ENCODE measurements around the gene CCDC170.

CCDC170 gene

DNA sequence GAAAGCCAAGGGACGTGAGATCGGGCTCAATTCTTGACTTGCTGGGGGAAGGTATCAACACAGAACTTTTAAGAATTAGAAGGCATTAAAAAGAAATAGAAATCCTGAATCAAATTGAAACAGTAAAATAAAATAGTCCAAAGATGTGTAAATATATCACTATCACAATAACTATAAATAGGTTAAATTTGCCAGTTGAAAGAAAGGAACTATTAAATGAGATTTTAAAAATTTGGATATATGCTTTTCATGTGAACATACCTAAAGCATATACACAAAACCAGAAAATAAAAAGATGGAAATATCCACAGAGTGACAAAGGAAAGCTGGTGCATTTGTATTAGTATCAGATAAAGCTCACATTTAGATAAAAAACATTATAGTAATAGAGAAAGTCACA lies 161.3 kb downstream of the CCDC170 start:
- TF ChIP-seq, protein P1, sequence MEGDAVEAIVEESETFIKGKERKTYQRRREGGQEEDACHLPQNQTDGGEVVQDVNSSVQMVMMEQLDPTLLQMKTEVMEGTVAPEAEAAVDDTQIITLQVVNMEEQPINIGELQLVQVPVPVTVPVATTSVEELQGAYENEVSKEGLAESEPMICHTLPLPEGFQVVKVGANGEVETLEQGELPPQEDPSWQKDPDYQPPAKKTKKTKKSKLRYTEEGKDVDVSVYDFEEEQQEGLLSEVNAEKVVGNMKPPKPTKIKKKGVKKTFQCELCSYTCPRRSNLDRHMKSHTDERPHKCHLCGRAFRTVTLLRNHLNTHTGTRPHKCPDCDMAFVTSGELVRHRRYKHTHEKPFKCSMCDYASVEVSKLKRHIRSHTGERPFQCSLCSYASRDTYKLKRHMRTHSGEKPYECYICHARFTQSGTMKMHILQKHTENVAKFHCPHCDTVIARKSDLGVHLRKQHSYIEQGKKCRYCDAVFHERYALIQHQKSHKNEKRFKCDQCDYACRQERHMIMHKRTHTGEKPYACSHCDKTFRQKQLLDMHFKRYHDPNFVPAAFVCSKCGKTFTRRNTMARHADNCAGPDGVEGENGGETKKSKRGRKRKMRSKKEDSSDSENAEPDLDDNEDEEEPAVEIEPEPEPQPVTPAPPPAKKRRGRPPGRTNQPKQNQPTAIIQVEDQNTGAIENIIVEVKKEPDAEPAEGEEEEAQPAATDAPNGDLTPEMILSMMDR (IDR thresholded peaks at IDR 0.05; ENCODE audit: low read depth, low read length, missing control alignments) = no peak
- no peak for DNase-seq (ENCODE audit: extremely low read depth, low read depth)
- no peak overlapping the region for H3K4me3 ChIP-seq (replicated peaks; ENCODE audit: low read depth, low read length)

DNA sequence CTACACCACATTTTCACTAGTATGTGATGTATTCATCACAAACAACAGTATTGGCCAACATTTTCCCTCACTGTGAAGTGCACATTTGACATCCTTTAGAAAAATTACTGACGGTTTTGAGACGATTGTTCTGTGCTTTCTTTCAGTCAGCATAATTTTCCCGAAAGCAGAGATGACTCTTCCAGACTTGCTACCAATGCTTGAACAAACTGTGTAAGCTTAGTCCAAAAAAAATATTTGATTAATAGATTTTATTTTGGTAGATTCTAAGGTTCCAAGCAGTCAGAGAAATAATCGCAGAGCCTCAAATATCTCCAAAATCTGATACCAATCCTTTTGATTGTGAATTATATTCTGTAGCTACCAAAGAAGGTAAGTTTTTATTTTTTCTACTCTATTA lies 162.6 kb downstream of the CCDC170 start:
- TF ChIP-seq, protein P1 (IDR thresholded peaks at IDR 0.05; ENCODE audit: low read depth, low read length, missing control alignments) = no peak
- no peak overlapping the region for H3K4me3 ChIP-seq (replicated peaks; ENCODE audit: low read depth, low read length)
- no peak for DNase-seq (ENCODE audit: extremely low read depth, low read depth)

DNA sequence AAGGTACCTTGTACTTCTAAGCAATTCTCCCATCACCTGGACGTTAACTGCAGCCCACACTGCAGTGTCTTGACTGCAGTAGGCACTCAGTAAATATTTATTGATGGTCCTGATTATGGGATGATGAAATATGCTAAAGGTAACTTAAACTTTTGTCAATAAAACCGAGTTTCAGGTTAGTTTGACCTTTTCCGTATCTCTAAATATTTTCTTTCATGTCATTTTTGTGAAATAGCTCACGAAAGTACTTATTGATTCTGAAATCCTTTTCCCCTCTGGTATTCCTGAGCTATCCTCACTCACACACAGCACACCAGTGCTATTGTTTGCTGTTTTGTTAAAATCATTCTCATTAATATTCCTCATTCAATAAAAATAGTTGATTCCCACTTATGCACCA lies 164.3 kb downstream of the CCDC170 start:
- DNase-seq (ENCODE audit: extremely low read depth, low read depth) = no peak
- TF ChIP-seq, protein P1 (IDR thresholded peaks at IDR 0.05; ENCODE audit: low read depth, low read length, missing control alignments) = no peak
- no peak overlapping the region for H3K4me3 ChIP-seq (replicated peaks; ENCODE audit: low read depth, low read length)

DNA sequence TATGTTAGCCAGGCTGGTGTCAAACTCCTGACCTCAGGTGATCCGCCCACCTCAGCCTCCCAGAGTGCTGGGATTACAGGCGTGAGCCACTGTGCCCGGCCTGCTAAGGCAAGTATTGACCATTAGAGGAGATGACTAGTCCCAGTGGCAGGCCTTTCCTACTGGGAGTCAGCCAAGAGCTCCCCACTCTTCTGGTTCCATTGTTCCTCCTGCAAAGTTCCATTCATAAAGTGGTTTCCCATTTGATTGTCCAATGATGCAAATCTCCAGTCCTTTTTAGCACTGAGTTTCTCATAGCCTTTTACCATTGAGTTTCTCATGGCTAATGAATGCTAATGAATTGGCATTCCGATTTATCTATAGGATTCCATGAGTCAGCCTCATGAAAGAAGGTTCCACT lies 165.4 kb downstream of the CCDC170 start:
- DNase-seq (ENCODE audit: extremely low read depth, low read depth) = no peak
- H3K4me3 ChIP-seq (replicated peaks; ENCODE audit: low read depth, low read length) = no peak overlapping the region
- TF ChIP-seq, protein P1 (IDR thresholded peaks at IDR 0.05; ENCODE audit: low read depth, low read length, missing control alignments) = no peak

DNA sequence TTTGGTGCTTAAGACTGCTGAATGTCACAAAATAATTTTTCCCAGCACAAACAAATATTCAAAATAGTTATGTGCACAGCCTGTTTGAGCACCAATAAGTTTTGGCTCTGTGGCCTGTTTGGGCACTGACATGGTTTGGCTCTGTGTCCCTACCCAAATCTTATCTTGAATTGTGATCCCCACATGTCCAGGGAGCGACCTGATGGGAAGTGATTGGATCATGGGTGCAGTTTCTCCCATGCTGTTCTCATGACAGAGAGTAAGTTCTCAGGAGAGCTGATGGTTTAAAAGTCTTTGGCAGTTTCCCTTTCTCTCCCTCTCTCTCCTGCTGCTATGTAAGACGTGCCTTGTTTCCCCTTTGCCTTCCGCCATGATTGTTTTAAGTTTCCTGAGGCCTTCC lies 167.7 kb downstream of the CCDC170 start:
- TF ChIP-seq, protein P1 (IDR thresholded peaks at IDR 0.05; ENCODE audit: low read depth, low read length, missing control alignments) = no peak
- H3K4me3 ChIP-seq (replicated peaks; ENCODE audit: low read depth, low read length) = no peak overlapping the region
- DNase-seq (ENCODE audit: extremely low read depth, low read depth) = no peak

DNA sequence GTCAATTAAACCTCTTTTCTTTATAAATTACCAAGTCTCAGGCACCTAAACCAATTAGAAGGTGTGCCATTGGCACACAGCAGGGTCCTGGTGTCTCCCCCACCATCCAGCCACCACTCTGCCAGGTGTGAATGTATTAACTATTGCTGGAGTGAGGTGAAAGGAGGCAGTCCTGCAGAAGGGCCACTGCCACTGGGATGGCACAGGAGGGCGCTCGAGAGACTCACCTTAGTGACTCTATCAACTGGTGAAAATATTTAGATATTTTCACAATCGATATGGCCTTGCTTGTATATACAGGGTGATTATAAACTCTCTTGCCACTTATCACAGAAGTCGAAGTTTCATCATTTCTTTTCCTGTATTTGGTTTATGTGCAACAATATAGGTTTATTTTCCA lies 168.1 kb downstream of the CCDC170 start:
- no peak for DNase-seq (ENCODE audit: extremely low read depth, low read depth)
- no peak overlapping the region for H3K4me3 ChIP-seq (replicated peaks; ENCODE audit: low read depth, low read length)
- TF ChIP-seq, protein P1 (IDR thresholded peaks at IDR 0.05; ENCODE audit: low read depth, low read length, missing control alignments) = no peak

DNA sequence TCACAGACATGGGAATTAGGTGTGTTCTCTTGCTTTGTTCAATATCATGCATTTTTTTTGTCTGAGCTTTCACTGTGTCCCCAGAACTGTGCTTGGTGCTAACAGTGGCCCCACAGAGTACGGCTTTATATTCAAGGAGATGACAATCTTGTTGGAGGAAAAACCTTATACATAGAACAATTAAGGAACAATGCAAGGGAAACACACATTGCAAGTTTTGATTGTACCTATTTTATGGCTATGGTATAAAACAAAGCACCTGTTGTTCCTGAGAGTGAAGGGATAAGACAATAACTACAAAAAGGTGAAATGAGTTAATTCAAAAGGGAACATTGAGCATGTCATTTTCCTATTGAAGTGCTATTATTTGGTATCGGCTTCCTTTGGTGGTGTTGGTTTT lies 169.7 kb downstream of the CCDC170 start:
- no peak for DNase-seq (ENCODE audit: extremely low read depth, low read depth)
- TF ChIP-seq, protein P1 (IDR thresholded peaks at IDR 0.05; ENCODE audit: low read depth, low read length, missing control alignments) = no peak
- H3K4me3 ChIP-seq (replicated peaks; ENCODE audit: low read depth, low read length) = no peak overlapping the region

Data from HFF-Myc (cell line).